Stimulated activated CD8-positive, alpha-beta memory T cell treated with anti-CD3 and anti-CD28 coated beads, Interleukin-12 subunit alpha, Interleukin-12 subunit beta, amount 100 ng/mL, for 24 hours (primary cell): ENCODE data around the gene WDR76.

Experiments used
- DNase-seq: peaks from one replicate; pipeline ENCODE4 v3.0.0-alpha.2; 2020; ENCODE audit errors: extremely low read depth

The WDR76 gene

DNA sequence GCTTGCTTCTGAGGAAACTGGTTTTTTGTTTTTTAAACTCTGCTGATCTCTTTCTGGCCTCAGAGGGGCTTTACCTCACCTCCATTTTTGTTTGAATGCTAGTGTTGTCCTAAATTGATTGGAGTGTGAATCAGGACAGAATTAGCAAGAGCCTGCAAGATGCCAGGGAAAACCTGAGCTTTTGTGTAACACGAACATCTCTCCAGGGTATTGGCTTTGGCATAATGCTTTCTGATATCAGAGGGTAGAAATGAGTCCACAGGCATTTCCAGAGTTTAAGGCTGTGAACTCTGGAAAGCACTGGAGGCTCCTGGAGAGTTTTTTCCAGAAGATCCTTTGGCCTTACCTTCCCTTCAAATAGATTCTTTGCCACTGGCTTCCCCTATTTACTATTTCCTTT is 87.1 kb downstream of the WDR76 start:
- DNase-seq = no peak

DNA sequence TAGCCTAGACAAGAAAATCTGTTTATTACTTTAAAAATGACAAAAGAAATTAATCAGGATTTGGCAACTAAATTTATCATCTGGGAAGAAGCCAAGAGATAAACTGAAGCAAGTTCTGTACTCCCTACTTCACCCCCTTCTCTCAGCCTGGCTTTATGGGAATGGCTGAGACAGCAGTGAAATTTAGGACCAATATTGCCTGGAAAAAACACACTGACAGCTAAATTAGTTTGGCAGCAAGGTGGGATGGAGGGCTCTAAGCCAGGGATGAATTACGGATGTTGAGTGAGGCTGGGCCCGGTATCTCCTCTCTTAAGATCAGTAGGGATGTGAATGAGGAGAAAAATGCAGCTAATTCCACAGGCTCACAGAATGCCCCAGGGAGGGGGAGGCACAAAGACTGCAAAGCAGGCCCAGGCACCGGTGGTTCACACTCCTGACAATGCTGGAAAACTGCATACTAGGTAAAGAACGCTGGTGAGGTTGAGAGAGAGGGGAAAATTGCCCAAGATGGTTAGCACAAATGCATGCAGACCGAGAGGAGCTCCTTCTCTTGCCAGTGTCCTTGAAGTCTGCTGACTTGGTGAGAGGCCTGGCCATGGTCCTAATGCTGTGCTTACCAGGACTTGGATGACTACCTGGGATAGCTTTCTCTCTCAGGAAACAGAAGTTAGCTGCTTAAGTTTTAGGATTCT is 89.0 kb downstream of the WDR76 start:
- no peak for DNase-seq

DNA sequence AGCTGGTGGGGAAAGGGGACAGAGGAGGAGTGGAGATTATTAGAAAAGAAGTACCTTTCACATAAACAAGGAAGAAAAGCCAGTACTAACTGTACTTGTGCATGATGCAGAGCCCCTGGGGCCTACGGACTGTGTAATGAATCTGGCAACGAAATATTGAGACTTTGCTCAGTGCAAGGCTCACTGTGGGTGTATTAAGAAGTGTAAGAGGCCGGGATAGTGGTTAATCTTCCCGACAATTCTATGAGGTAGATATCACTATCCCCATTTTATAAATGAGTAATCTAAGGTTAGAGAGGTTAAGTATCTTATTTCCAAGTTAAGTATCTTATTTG is 89.5 kb downstream of the WDR76 start:
- no peak for DNase-seq
